ENCODE measurements around the gene PRR5L. TPM values are rescaled to one million over a fixed set of nuclear protein-coding genes. Genes with fewer than 3 reads are reported as not detected.

PRR5L gene
- total and polyA plus RNA-seq, 2 donors (not counting 1 experiment from before 2014, with no cell fraction given): 4.0 to 5.9 TPM

- CTCF ChIA-PET: no interaction called here
- Histone ChIP-seq H3K79me2 (ENCODE audit: control insufficient read depth, insufficient read depth, low read length) (no peaks in the 10 kb centered on the region), H3K36me3 (replicated peaks in 1 of 2; ENCODE audit: control extremely low read depth in 1 of 2, control insufficient read depth in 1 of 2, extremely low read depth in 1 of 2, insufficient read depth in 2 of 2, low read length in 1 of 2) (no peaks in the 10 kb centered on the region), H3K27ac (ENCODE audit: low read length in 2 of 2) (no peak overlapping the region), H3K9me3 (ENCODE audit: control extremely low read depth in 1 of 3, control insufficient read depth in 2 of 3, insufficient read depth in 1 of 3, low read length in 2 of 3) (no peaks in the 10 kb centered on the region), H3K4me1 (ENCODE audit: control insufficient read depth in 2 of 2, insufficient read depth in 2 of 2, low read length in 2 of 2) (peaks cover 11 to 13% of the 10 kb centered on the region in 2 donors), H3K4me2 (replicated peaks; ENCODE audit: low read depth, low read length, poor library complexity, severe bottlenecking) (no peak overlapping the region), H2AFZ (ENCODE audit: insufficient read depth, low read depth, low read length, poor library complexity, severe bottlenecking) (no peak overlapping the region), H4K20me1 (ENCODE audit: control insufficient read depth, insufficient read depth, low read length, poor library complexity, severe bottlenecking) (no peaks in the 10 kb centered on the region), H3K27me3 (replicated peaks in 1 of 4; ENCODE audit: control extremely low read depth in 1 of 4, control insufficient read depth in 3 of 4, insufficient read depth in 4 of 4, low read length in 3 of 4) (no peaks in the 10 kb centered on the region), H3K9ac (ENCODE audit: low read length) (no peak overlapping the region), H3K4me3 (ENCODE audit: control extremely low read depth in 1 of 5, extremely low read depth in 1 of 5, insufficient read depth in 1 of 5, low read depth in 2 of 5, low read length in 4 of 5) (no peak overlapping the region)
- DNase-seq (no peak), ATAC-seq (ENCODE audit: low read depth) (no peak)
- Mint-ChIP-seq H3K4me1 (peaks cover 12% of the 10 kb centered on the region), H3K9me3 (ENCODE audit: insufficient read depth) (no peaks in the 10 kb centered on the region), H3K27me3 (no peaks in the 10 kb centered on the region), H3K4me3 (no peak overlapping the region), H3K27ac (no peak overlapping the region)
- POLR2A ChIA-PET: no interaction called here
- 100% methylated on average over 1 of the region's 2 CpGs for WGBS (ENCODE audit: insufficient coverage)
- TF ChIP-seq EZH2 (IDR thresholded peaks at IDR 0.05; ENCODE audit: borderline replicate concordance, insufficient read depth, low read depth, low read length, poor library complexity, severe bottlenecking) (no peak), CTCF (IDR thresholded peaks at IDR 0.05) (no peak)
- intact Hi-C loops (cut with micrococcal nuclease): no loop called here
These were observed 33.0 kb downstream of the PRR5L start for GRCh38 chr11:36328966-36329673.

- no peaks in the 10 kb centered on the region for H3K79me2 ChIP-seq (ENCODE audit: control insufficient read depth, insufficient read depth, low read length)
- H3K36me3 ChIP-seq (replicated peaks in 1 of 2; ENCODE audit: control extremely low read depth in 1 of 2, control insufficient read depth in 1 of 2, extremely low read depth in 1 of 2, insufficient read depth in 2 of 2, low read length in 1 of 2): no peaks in the 10 kb centered on the region
- H3K4me1 ChIP-seq (ENCODE audit: control insufficient read depth in 2 of 2, insufficient read depth in 2 of 2, low read length in 2 of 2): peaks cover 11 to 13% of the 10 kb centered on the region in 2 donors
- H3K27ac ChIP-seq (ENCODE audit: low read length in 2 of 2): no peak overlapping the region
- TF ChIP-seq CTCF (IDR thresholded peaks at IDR 0.05) (no peak), EZH2 (IDR thresholded peaks at IDR 0.05; ENCODE audit: borderline replicate concordance, insufficient read depth, low read depth, low read length, poor library complexity, severe bottlenecking) (no peak)
- WGBS (ENCODE audit: insufficient coverage): 100% methylated on average over 1 of the region's 2 CpGs
- H3K9me3 ChIP-seq (ENCODE audit: control extremely low read depth in 1 of 3, control insufficient read depth in 2 of 3, insufficient read depth in 1 of 3, low read length in 2 of 3): no peaks in the 10 kb centered on the region
- no peak overlapping the region for H3K9ac ChIP-seq (ENCODE audit: low read length)
- POLR2A ChIA-PET: interaction anchor here (0.5 kb wide), 1 partner anchor 46 kb away, joined by 3 read pairs; no protein-coding TSS in a partner anchor
- Mint-ChIP-seq H3K4me1 (peaks cover 12% of the 10 kb centered on the region), H3K9me3 (ENCODE audit: insufficient read depth) (no peaks in the 10 kb centered on the region), H3K27me3 (no peaks in the 10 kb centered on the region), H3K27ac (no peak overlapping the region), H3K4me3 (no peak overlapping the region)
- ATAC-seq (ENCODE audit: low read depth): no peak
- CTCF ChIA-PET: no interaction called here
- H4K20me1 ChIP-seq (ENCODE audit: control insufficient read depth, insufficient read depth, low read length, poor library complexity, severe bottlenecking): no peaks in the 10 kb centered on the region
- intact Hi-C loops (cut with micrococcal nuclease): no loop called here
- no peak overlapping the region for H2AFZ ChIP-seq (ENCODE audit: insufficient read depth, low read depth, low read length, poor library complexity, severe bottlenecking)
- DNase-seq: no peak
- no peaks in the 10 kb centered on the region for H3K27me3 ChIP-seq (replicated peaks in 1 of 4; ENCODE audit: control extremely low read depth in 1 of 4, control insufficient read depth in 3 of 4, insufficient read depth in 4 of 4, low read length in 3 of 4)
- H3K4me3 ChIP-seq (ENCODE audit: control extremely low read depth in 1 of 5, extremely low read depth in 1 of 5, insufficient read depth in 1 of 5, low read depth in 2 of 5, low read length in 4 of 5): no peak overlapping the region
- H3K4me2 ChIP-seq (replicated peaks; ENCODE audit: low read depth, low read length, poor library complexity, severe bottlenecking): no peak overlapping the region
These were observed 34.3 kb downstream of the PRR5L start for GRCh38 chr11:36330411-36330810.
